NCI-H2029 (cell line): ENCODE measurements around the gene FOXR1.
A peak's percentile ranks its signal among the peaks of the same experiment; 100 is the strongest.

ENCODE experiments used
- DNase-seq: peaks from one replicate; lab custom pipeline; 2025; lab: John Stamatoyannopoulos, UW

The FOXR1 gene

GRCh38 chr11:118971646-118972045 lies at the start of gene FOXR1:
Gene FOXR1 (plus strand): TSS chr11:118971761. CDS start chr11:118971932, 171 bp downstream.
- DNase-seq: no peak

- no peak for DNase-seq
Measured at GRCh38 chr11:118921929-118922744, 49.4 kb upstream of the FOXR1 start.

GRCh38 chr11:118922745-118923627 lies 48.6 kb upstream of the FOXR1 start:
- no peak for DNase-seq

- DNase-seq: no peak
Measured at GRCh38 chr11:118923721-118924587, 47.6 kb upstream of the FOXR1 start.

- no peak for DNase-seq
Measured at GRCh38 chr11:118924591-118925585, 46.7 kb upstream of the FOXR1 start.

GRCh38 chr11:118927554-118928100 lies 43.9 kb upstream of the FOXR1 start:
- DNase-seq: no peak

GRCh38 chr11:118928101-118928869 lies 43.3 kb upstream of the FOXR1 start:
- peak; percentile 87 for DNase-seq

- peak; percentile 74 for DNase-seq
Measured at GRCh38 chr11:118928870-118929500, 42.6 kb upstream of the FOXR1 start.

GRCh38 chr11:118929501-118930093 lies 42.0 kb upstream of the FOXR1 start:
- peak; percentile 76 for DNase-seq

GRCh38 chr11:118930094-118930712 lies 41.4 kb upstream of the FOXR1 start:
- DNase-seq: peak; percentile 96

- DNase-seq: no peak
Measured at GRCh38 chr11:118931571-118931970, 40.0 kb upstream of the FOXR1 start.

GRCh38 chr11:118933486-118933885 lies 38.1 kb upstream of the FOXR1 start:
- no peak for DNase-seq

- no peak for DNase-seq
Measured at GRCh38 chr11:118935376-118935775, 36.2 kb upstream of the FOXR1 start.

GRCh38 chr11:118938491-118939403 lies 32.8 kb upstream of the FOXR1 start:
- no peak for DNase-seq

GRCh38 chr11:118939404-118939915 lies 32.1 kb upstream of the FOXR1 start:
- no peak for DNase-seq

GRCh38 chr11:118939953-118940598 lies 31.5 kb upstream of the FOXR1 start:
- DNase-seq: no peak
